GM12892 (cell line): ENCODE data around the gene SLC1A6.

ENCODE experiments used
- POLR2A ChIP-seq: IDR thresholded peaks from 2 replicates; pipeline ENCODE4 v1.6.1; 2011; ENCODE audit warnings: low read depth, low read length, control low read depth
- POLR2AphosphoS5 ChIP-seq: IDR thresholded peaks from 2 replicates; pipeline ENCODE4 v1.6.1; 2011; ENCODE audit warnings: low read depth, low read length, control low read depth

DNA sequence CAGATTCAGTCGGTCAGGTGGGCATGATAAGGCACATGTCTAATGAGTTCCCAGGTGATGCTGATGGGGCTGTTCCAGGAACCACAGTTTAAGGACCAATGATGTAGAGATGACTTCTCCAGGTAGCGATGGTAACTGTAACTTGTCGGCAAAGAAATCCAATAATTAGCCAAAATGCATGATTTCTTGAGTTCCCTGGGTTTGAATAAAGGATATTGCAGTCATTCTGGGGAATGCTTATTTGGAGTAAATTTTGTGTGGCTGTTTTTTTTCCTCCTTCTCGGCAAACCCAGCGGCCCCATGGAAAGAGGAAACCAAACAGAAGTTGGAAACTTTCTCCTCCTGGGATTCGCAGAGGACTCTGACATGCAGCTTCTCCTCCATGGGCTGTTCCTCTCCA is 38.5 kb downstream of the SLC1A6 start, which contains the start of gene OR7C2:
- no peak for TF ChIP-seq POLR2A
- TF ChIP-seq POLR2AphosphoS5 = no peak
